B cell (primary cell): ENCODE measurements around the gene ACCS. TPM values are rescaled to one million over a fixed set of nuclear protein-coding genes. Genes with fewer than 3 reads are reported as not detected.

Experiments used
- ATAC-seq: fragments of 200-7000 bp; cut with Tn5 transposase; one replicate; pipeline ENCODE4 v1.10.0; 2021; ENCODE audit warnings: low read depth, mild to moderate bottlenecking, moderate number of reproducible peaks, moderate library complexity
- CTCF ChIA-PET: fragments of 350-600 bp; sonication (Branson Sonifier 250); formaldehyde crosslinking; loops from one replicate; lab custom pipeline; 2021; ENCODE audit warnings: antibody characterized with exemption, inconsistent platforms; lab: Charles Lee
- POLR2A ChIA-PET: fragments of 350-600 bp; sonication (Branson Sonifier 250); formaldehyde crosslinking; loops from one replicate; lab custom pipeline; 2021; ENCODE audit warnings: antibody characterized with exemption; lab: Charles Lee
- DNase-seq: peaks from one replicate; pipeline ENCODE4 v3.0.0; 2013
- H2AFZ ChIP-seq: 2 replicates; pipeline ENCODE4 v1.6.1; 2012; ENCODE audit warnings: mild to moderate bottlenecking, low read depth, low read length; ENCODE audit not compliant: insufficient read depth, poor library complexity, severe bottlenecking
- H3K27ac ChIP-seq, 2 donors: 1 replicate in 1 of 2; 2 replicates in 1 of 2; pipeline ENCODE4 v1.5.1; 2012 to 2013; ENCODE audit warnings: low read length in 2 of 2, mild to moderate bottlenecking in 2 of 2, moderate library complexity in 1 of 2
- H3K27me3 ChIP-seq, 4 experiments: fragments of 200-600 bp in 1 of 4; sonication (generic) in 1 of 4; replicated peaks in 1 of 4; 1 replicate in 2 of 4; 2 replicates in 2 of 4; pipeline versions ENCODE4 v1.6.1 to v1.7.0; 2013 to 2016; ENCODE audit warnings: low read length in 3 of 4, mild to moderate bottlenecking in 2 of 4, mixed read lengths in 1 of 4, moderate library complexity in 1 of 4; ENCODE audit not compliant: insufficient read depth in 4 of 4, control insufficient read depth in 3 of 4; ENCODE audit errors: control extremely low read depth in 1 of 4
- H3K36me3 ChIP-seq, 2 experiments: replicated peaks in 1 of 2; 1 replicate in 1 of 2; 2 replicates in 1 of 2; pipeline versions ENCODE4 v1.6.1 to v1.7.1; 2013; ENCODE audit warnings: low read length in 1 of 2; ENCODE audit not compliant: insufficient read depth in 2 of 2, control insufficient read depth in 1 of 2; ENCODE audit errors: control extremely low read depth in 1 of 2, extremely low read depth in 1 of 2
- H3K4me1 ChIP-seq, 2 donors: fragments of 200-600 bp in 1 of 2; sonication (generic) in 1 of 2; 1 replicate in 1 of 2; 2 replicates in 1 of 2; pipeline versions ENCODE4 v1.5.1 to v1.6.1; 2013 to 2017; ENCODE audit warnings: low read length in 2 of 2; ENCODE audit not compliant: control insufficient read depth in 2 of 2, insufficient read depth in 2 of 2
- H3K4me2 ChIP-seq: replicated peaks from 2 replicates; pipeline ENCODE3; 2012; ENCODE audit warnings: mild to moderate bottlenecking, low read depth, low read length; ENCODE audit not compliant: poor library complexity, severe bottlenecking
- H3K4me3 ChIP-seq, 5 experiments: fragments of 200-600 bp in 1 of 5; sonication (generic) in 1 of 5; 1 replicate in 3 of 5; 2 replicates in 2 of 5; pipeline versions ENCODE4 v1.5.1 to v1.7.0; 2011 to 2016; ENCODE audit warnings: low read length in 4 of 5, mild to moderate bottlenecking in 4 of 5, low read depth in 2 of 5, control low read depth in 1 of 5, moderate library complexity in 1 of 5; ENCODE audit not compliant: insufficient read depth in 1 of 5; ENCODE audit errors: control extremely low read depth in 1 of 5, extremely low read depth in 1 of 5
- H3K79me2 ChIP-seq: fragments of 200-600 bp; sonication (generic); one replicate; pipeline ENCODE4 v1.6.0; 2016; ENCODE audit warnings: low read length; ENCODE audit not compliant: control insufficient read depth, insufficient read depth
- H3K9ac ChIP-seq: fragments of 200-600 bp; sonication (generic); 2 replicates; pipeline ENCODE4 v1.6.1; 2017; ENCODE audit warnings: mild to moderate bottlenecking, low read length, moderate library complexity
- H3K9me3 ChIP-seq, 3 donors: one replicate each; pipeline versions ENCODE4 v1.6.1 to v1.7.1; 2013; ENCODE audit warnings: low read length in 2 of 3; ENCODE audit not compliant: control insufficient read depth in 2 of 3, insufficient read depth in 1 of 3; ENCODE audit errors: control extremely low read depth in 1 of 3
- H4K20me1 ChIP-seq: 2 replicates; pipeline ENCODE4 v1.6.0; 2012; ENCODE audit warnings: mild to moderate bottlenecking, low read length; ENCODE audit not compliant: insufficient read depth, control insufficient read depth, poor library complexity, severe bottlenecking
- H3K27ac Mint-ChIP-seq: one replicate; pipeline ENCODE4 v1.8.0; 2021; ENCODE audit warnings: mixed read lengths
- H3K27me3 Mint-ChIP-seq: one replicate; pipeline ENCODE4 v1.8.0; 2021; ENCODE audit warnings: mixed read lengths
- H3K4me1 Mint-ChIP-seq: one replicate; pipeline ENCODE4 v1.8.0; 2021; ENCODE audit warnings: mixed read lengths
- H3K4me3 Mint-ChIP-seq: one replicate; pipeline ENCODE4 v1.8.0; 2021; ENCODE audit warnings: mixed read lengths
- H3K9me3 Mint-ChIP-seq: one replicate; pipeline ENCODE4 v1.8.0; 2022; ENCODE audit warnings: mixed read lengths; ENCODE audit not compliant: insufficient read depth
- EZH2 ChIP-seq: IDR thresholded peaks from 2 replicates; pipeline ENCODE4 v1.6.1; 2012; ENCODE audit warnings: borderline replicate concordance, low read depth, mild to moderate bottlenecking, moderate library complexity, low read length; ENCODE audit not compliant: insufficient read depth, poor library complexity, severe bottlenecking
- WGBS: methylation state at CpG from one replicate; pipeline ENCODE4 v1.1.5; 2013; ENCODE audit warnings: missing lambda C conversion rate; ENCODE audit not compliant: insufficient coverage; 5-methylcytosine and 5-hydroxymethylcytosine counted together
- intact Hi-C: fragments of 100-400 bp; cut with micrococcal nuclease; formaldehyde crosslinking; loops from one replicate; pipeline ENCODE4 v1.10.0; 2022
- polyA plus RNA-seq: library from polyadenylated mRNA; depleted of rRNA; stranded (reverse); fragments of >200 nt; gene quantifications from 2 replicates; pipeline ENCODE4 v1.2.3, GENCODE V29; 2012
- total RNA-seq, 2 donors: library from RNA; stranded (reverse); fragments of 120-200 nt in 1 of 2; gene quantifications; 1 replicate in 1 of 2; 2 replicates in 1 of 2; pipeline versions ENCODE4 v1.2.3 to v1.2.4, GENCODE V29; 2013 to 2022
- TF ChIP-seq, protein P1 (sequence below): fragments of 200-600 bp; IDR thresholded peaks from one replicate; pipeline ENCODE4 v1.8.0; 2022; ENCODE audit warnings: antibody characterized with exemption, mild to moderate bottlenecking

ACCS gene
- total and polyA plus RNA-seq, 2 donors (not counting 1 experiment from before 2014, with no cell fraction given) = 59.5 to 63.2 TPM

DNA sequence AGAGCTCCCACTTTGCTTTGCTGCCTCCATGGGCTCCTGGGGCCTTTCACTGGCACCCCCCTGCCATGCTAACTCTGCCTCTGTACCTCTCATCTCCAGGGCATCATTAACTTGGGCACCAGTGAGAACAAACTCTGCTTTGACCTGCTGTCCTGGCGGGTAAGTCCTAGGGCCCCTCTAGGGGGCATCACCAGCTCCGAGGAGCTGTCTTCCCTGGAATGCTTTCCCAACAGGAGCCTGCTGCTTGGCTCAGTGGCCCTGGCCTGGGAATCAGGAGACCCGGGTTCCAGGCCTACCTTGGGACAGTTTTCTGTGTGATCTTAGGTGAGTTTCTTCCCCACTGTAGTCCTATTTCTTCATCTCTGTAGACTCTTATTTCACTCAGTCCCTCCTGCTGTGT, 5.1 kb downstream of the ACCS start:
- no peak overlapping the region for H3K27ac ChIP-seq
- no peaks in the 10 kb centered on the region for H4K20me1 ChIP-seq
- H3K9me3 Mint-ChIP-seq = no peaks in the 10 kb centered on the region
- no peak overlapping the region for H3K4me3 Mint-ChIP-seq
- H3K4me1 Mint-ChIP-seq = peaks cover 11% of the 10 kb centered on the region
- peaks cover 0 to 9% of the 10 kb centered on the region in 2 donors for H3K4me1 ChIP-seq
- no peaks in the 10 kb centered on the region for H3K9me3 ChIP-seq
- peaks cover 0 to 9% of the 10 kb centered on the region in 2 experiments for H3K36me3 ChIP-seq
- 94% methylated on average over 2 of the region's 3 CpGs for WGBS
- no peak overlapping the region for H2AFZ ChIP-seq
- no peak overlapping the region for H3K9ac ChIP-seq
- intact Hi-C loops = no loop called here
- H3K27me3 ChIP-seq = no peaks in the 10 kb centered on the region
- no peak overlapping the region for H3K4me3 ChIP-seq
- no peak for ATAC-seq
- ChIA-PET POLR2A (no interaction called here), CTCF (interaction anchor here (1.7 to 4.8 kb wide), 2 partner anchors 16 to 22 kb away, joined by 5 to 34 read pairs; partner anchors contain the start of gene EXT2)
- no peak overlapping the region for H3K27ac Mint-ChIP-seq
- no peak overlapping the region for H3K4me2 ChIP-seq
- H3K79me2 ChIP-seq = no peaks in the 10 kb centered on the region
- TF ChIP-seq EZH2 = no peak
- TF ChIP-seq, protein P1, sequence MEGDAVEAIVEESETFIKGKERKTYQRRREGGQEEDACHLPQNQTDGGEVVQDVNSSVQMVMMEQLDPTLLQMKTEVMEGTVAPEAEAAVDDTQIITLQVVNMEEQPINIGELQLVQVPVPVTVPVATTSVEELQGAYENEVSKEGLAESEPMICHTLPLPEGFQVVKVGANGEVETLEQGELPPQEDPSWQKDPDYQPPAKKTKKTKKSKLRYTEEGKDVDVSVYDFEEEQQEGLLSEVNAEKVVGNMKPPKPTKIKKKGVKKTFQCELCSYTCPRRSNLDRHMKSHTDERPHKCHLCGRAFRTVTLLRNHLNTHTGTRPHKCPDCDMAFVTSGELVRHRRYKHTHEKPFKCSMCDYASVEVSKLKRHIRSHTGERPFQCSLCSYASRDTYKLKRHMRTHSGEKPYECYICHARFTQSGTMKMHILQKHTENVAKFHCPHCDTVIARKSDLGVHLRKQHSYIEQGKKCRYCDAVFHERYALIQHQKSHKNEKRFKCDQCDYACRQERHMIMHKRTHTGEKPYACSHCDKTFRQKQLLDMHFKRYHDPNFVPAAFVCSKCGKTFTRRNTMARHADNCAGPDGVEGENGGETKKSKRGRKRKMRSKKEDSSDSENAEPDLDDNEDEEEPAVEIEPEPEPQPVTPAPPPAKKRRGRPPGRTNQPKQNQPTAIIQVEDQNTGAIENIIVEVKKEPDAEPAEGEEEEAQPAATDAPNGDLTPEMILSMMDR = no peak
- no peaks in the 10 kb centered on the region for H3K27me3 Mint-ChIP-seq
- no peak for DNase-seq

DNA sequence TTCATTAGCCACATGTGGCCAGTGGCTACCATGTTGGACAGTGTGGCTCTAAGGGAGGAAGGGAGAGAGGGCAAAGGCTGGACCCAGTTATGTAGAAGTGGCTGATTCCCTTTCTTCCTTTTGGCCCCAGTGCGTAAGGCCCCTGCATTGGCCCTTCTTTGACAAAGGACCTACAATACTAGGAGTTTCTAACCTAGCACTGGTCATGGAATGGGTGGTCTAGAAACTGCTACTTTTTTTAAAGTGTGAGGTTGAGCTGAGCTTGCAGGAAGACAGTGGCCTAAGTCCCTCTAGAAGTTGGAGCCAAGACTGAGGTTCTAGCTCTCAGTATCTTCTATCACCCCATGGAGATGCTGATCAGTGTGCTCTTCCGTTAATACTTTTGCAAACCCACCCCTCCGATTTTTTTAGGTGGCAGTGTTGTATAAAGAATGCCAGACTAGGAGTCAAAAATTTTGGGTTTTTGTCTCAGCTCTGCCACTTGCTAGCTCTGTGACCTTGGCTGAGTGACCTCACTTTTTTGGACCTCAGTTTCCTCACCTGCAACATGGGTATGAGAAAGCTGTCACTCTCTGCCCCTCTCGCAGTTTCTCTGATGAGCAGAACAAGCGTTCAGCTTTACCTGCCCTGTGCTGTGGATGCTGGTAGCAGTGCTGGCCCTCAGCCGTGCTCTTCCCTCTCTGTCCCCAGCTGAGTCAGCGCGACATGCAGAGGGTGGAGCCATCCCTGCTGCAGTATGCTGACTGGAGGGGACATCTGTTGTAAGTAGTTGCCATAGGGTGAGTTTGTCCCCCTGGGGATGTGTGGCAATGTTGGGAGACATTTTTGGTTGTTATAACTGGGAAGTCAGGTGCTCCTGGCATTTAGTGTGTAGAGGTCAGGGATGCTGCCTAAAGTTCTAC, 6.9 kb downstream of the ACCS start:
- Mint-ChIP-seq H3K9me3 (no peaks in the 10 kb centered on the region), H3K27ac (no peak overlapping the region), H3K4me3 (no peak overlapping the region), H3K27me3 (no peaks in the 10 kb centered on the region), H3K4me1 (no peaks in the 10 kb centered on the region)
- WGBS = 98% methylated on average over 5 of the region's 8 CpGs
- no peak for DNase-seq
- H3K36me3 ChIP-seq = peaks cover 0 to 17% of the 10 kb centered on the region in 2 experiments
- no peaks in the 10 kb centered on the region for H3K79me2 ChIP-seq
- H3K9me3 ChIP-seq = no peaks in the 10 kb centered on the region
- no peak for ATAC-seq
- no peak overlapping the region for H3K4me2 ChIP-seq
- ChIA-PET CTCF (interaction anchor here (1.2 to 4.8 kb wide), 2 partner anchors 13 to 20 kb away, joined by 6 to 34 read pairs; partner anchors contain the start of gene EXT2), POLR2A (no interaction called here)
- TF ChIP-seq, protein P1 = no peak
- no peak for TF ChIP-seq EZH2
- no peak overlapping the region for H2AFZ ChIP-seq
- no peak overlapping the region for H3K9ac ChIP-seq
- H3K27me3 ChIP-seq = no peaks in the 10 kb centered on the region
- H4K20me1 ChIP-seq = no peaks in the 10 kb centered on the region
- no peak overlapping the region for H3K4me3 ChIP-seq
- H3K4me1 ChIP-seq = no peaks in the 10 kb centered on the region
- H3K27ac ChIP-seq = no peak overlapping the region
- intact Hi-C loops = no loop called here
